ENCODE data around the gene GM2A.

The GM2A gene

DNA sequence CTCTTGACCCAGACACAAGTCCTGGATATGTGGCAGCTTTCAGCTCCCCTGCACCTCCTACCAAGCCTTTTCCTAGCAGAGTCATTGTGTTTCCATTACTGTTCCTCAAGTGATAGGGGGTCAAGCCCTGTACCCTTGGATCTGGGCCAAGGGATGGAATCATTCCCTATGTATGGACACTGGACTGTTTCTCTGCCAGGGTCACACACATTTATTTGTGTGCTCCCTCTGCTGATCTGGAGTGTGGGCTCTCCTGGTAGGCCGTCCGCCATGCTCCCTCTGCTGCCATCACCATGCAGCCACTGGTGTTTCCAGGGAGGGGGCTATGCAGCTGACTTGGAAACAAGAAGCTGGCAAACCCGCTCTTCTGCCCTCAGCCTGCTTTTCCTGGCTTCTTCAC, 9.5 kb downstream of the GM2A start:
- in situ Hi-C loops (cut with MboI; ENCODE audit: low pct_unique_long_range_greater_than_20kb, low sequenced_read_pairs, unreplicated experiment) = no loop called here
- DNase-seq (ENCODE audit: low spot score) = no peak
- TF ChIP-seq, protein P1, sequence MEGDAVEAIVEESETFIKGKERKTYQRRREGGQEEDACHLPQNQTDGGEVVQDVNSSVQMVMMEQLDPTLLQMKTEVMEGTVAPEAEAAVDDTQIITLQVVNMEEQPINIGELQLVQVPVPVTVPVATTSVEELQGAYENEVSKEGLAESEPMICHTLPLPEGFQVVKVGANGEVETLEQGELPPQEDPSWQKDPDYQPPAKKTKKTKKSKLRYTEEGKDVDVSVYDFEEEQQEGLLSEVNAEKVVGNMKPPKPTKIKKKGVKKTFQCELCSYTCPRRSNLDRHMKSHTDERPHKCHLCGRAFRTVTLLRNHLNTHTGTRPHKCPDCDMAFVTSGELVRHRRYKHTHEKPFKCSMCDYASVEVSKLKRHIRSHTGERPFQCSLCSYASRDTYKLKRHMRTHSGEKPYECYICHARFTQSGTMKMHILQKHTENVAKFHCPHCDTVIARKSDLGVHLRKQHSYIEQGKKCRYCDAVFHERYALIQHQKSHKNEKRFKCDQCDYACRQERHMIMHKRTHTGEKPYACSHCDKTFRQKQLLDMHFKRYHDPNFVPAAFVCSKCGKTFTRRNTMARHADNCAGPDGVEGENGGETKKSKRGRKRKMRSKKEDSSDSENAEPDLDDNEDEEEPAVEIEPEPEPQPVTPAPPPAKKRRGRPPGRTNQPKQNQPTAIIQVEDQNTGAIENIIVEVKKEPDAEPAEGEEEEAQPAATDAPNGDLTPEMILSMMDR (IDR thresholded peaks at IDR 0.05; ENCODE audit: extremely low read depth, insufficient read depth, missing control alignments) = no peak

DNA sequence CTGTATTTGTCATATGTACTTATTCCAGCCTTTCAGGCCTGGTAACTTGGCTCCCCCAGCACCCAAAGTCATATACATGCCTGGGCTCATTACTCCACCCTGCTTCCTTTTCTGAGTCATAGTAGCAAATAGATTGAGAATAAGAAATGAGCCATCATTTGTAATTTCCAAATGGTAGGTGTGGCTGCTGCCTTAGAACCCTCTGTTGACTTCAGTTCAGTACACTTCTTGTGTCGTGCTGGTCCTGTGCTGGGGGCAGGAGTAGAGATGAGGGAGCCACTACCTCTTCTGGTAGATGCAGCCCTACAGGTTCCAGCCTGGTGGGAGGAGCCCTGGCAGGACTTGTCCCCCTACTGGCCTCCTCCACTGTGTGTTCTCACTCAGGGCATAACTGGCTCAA, 11.1 kb downstream of the GM2A start:
- TF ChIP-seq, protein P1 (IDR thresholded peaks at IDR 0.05; ENCODE audit: extremely low read depth, insufficient read depth, missing control alignments) = no peak
- in situ Hi-C loops (cut with MboI; ENCODE audit: low pct_unique_long_range_greater_than_20kb, low sequenced_read_pairs, unreplicated experiment) = no loop called here
- peak; percentile 22 for DNase-seq (ENCODE audit: low spot score)

DNA sequence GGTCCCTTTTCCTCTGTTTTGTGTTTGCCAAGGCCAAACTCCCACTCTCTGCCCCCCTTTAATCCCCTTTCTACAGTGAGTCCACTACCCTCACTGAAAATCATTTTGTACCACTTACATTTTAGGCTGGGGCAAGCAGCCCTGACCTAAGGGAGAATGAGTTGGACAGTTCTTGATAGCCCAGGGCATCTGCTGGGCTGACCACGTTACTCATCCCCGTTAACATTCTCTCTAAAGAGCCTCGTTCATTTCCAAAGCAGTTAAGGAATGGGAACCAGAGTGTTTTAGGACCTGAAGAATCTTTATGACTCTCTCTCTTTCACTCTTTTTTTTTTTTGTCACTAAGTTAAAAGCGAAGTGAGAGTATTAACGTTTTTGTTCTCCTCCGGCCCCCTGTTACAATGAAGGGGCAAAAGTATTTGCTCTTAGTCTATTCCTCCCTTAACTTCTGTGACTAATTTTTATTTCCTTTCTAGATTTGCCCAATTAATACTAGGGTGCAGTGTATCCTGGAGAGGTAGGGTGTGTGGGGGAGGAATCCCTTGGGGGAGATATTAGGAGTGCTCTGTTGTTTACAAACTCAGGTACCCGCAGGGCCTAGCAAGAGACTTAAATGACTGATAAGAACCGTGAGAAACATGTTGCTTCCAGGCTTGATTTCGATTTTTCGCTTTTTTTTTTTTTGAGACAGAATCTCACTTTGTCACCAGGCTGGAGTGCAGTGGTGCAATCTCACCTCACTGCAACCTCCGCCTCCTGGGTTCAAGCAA, 14.7 kb downstream of the GM2A start:
- no peak for DNase-seq (ENCODE audit: low spot score)
- TF ChIP-seq, protein P1 (IDR thresholded peaks at IDR 0.05; ENCODE audit: extremely low read depth, insufficient read depth, missing control alignments) = no peak
- in situ Hi-C loops (cut with MboI; ENCODE audit: low pct_unique_long_range_greater_than_20kb, low sequenced_read_pairs, unreplicated experiment) = no loop called here

DNA sequence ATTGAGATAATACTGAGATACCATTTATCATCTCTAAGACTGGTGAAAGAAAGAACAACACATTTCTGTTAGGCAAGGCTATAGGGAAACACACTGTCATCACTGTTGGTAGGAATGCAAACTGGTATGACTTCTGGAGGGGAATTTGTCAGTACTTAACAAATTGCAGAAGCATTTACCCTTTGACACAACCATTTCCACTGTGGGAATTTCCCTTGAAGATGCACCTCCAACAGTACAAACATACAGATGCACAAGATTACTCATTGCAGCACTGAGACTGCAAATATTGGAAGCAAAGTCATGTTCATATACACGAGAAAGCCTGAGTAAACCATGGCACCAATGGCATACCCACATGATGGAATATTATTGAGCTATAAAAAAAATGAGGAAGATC, 17.6 kb downstream of the GM2A start:
- in situ Hi-C loops (cut with MboI; ENCODE audit: low pct_unique_long_range_greater_than_20kb, low sequenced_read_pairs, unreplicated experiment) = no loop called here

DNA sequence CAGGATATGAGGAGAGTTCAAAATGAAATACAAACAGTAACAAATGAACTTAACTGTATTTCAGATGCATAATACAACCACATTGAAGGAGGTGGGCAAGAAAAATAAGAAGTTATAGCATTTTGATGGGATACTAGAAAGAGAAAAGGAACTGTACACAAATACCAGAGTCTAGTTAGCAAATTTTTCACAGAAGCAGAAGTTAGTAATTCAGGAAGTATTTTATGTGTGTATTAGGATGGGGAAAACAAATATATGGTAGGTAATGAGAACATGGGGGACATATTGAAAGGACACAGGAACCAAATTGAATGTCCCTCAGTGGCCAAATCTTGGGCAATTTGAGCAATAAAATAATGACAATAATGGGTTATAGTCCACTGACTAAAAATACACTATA, 18.4 kb downstream of the GM2A start:
- TF ChIP-seq, protein P1 (IDR thresholded peaks at IDR 0.05; ENCODE audit: extremely low read depth, insufficient read depth, missing control alignments) = no peak
- no peak for DNase-seq (ENCODE audit: low spot score)
- in situ Hi-C loops (cut with MboI; ENCODE audit: low pct_unique_long_range_greater_than_20kb, low sequenced_read_pairs, unreplicated experiment) = no loop called here

More for the DNA sequence above, 17.6 kb downstream of the GM2A start:
- peak; percentile 67 for DNase-seq (ENCODE audit: low spot score)
- TF ChIP-seq, protein P1 (IDR thresholded peaks at IDR 0.05; ENCODE audit: extremely low read depth, insufficient read depth, missing control alignments) = no peak

DNA sequence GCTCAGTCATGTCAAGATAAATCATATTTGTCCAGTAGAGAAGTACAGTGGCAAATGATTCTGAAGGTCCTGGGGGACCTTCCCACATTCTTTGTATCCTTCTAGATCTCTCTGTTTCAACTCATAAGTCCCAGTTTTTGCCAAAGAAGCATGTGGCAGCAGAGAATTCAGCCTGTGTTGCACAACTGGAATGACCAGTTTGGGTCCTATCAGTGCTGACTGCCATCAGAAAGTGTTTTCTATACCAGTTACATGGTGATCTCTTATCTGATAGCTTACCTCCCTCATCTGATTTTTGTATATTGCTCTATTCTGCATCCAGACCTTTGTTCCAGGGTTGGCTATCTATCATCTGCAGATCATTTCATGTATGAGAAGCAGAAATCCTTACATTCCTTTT, 21.7 kb downstream of the GM2A start:
- TF ChIP-seq, protein P1 (IDR thresholded peaks at IDR 0.05; ENCODE audit: extremely low read depth, insufficient read depth, missing control alignments) = no peak
- in situ Hi-C loops (cut with MboI; ENCODE audit: low pct_unique_long_range_greater_than_20kb, low sequenced_read_pairs, unreplicated experiment) = no loop called here
- no peak for DNase-seq (ENCODE audit: low spot score)
